Panc1 (cell line): ENCODE measurements around the gene PREB. TPM values are rescaled to one million over a fixed set of nuclear protein-coding genes. Genes with fewer than 3 reads are reported as not detected.

Experiments used
- ATAC-seq: fragments of 200-7000 bp; cut with Tn5 transposase; 2 replicates; pipeline ENCODE4 v1.9.1; 2020; ENCODE audit warnings: mild to moderate bottlenecking, moderate library complexity
- BruUV-seq: library from RNA; stranded (reverse); fragments of 400-500 nt; replicated peaks from 2 replicates; lab custom pipeline; 2021; lab: Mats Ljungman, UMichigan
- CTCF ChIA-PET: fragments of 300-600 bp; sonication (Branson Sonifier 250); formaldehyde crosslinking; loops from one replicate; lab custom pipeline; 2022; ENCODE audit warnings: antibody characterized with exemption; lab: Charles Lee
- POLR2A ChIA-PET: fragments of 300-600 bp; sonication (Branson Sonifier 250); formaldehyde crosslinking; loops from one replicate; lab custom pipeline; 2022; ENCODE audit warnings: antibody characterized with exemption; lab: Charles Lee
- DNase-seq: peaks from one replicate; pipeline ENCODE4 v3.0.0-alpha.2; 2010; ENCODE audit warnings: low read depth, low spot score
- H3K27ac ChIP-seq: 2 replicates; pipeline ENCODE4 v1.5.1; 2011; ENCODE audit warnings: mild to moderate bottlenecking, low read length, inconsistent platforms
- H3K27me3 ChIP-seq: fragments of 200-500 bp; sonication (Bioruptor generic); 2 replicates; pipeline ENCODE4 v1.6.0; 2014; ENCODE audit warnings: low read length, inconsistent platforms; ENCODE audit not compliant: control insufficient read depth, insufficient read depth
- H3K36me3 ChIP-seq: fragments of 200-500 bp; sonication (Bioruptor generic); 2 replicates; pipeline ENCODE4 v1.5.1; 2014; ENCODE audit warnings: inconsistent platforms, mild to moderate bottlenecking, low read length, moderate library complexity; ENCODE audit not compliant: control insufficient read depth, insufficient read depth
- H3K4me1 ChIP-seq: 2 replicates; pipeline ENCODE4 v1.5.1; 2011; ENCODE audit warnings: inconsistent platforms, mild to moderate bottlenecking, low read length, moderate library complexity; ENCODE audit not compliant: control insufficient read depth, insufficient read depth
- H3K4me3 ChIP-seq, 2 experiments: 2 replicates each; pipeline ENCODE4 v1.5.1; 2011 to 2012; ENCODE audit warnings: low read depth in 2 of 2, low read length in 2 of 2, mild to moderate bottlenecking in 2 of 2, inconsistent platforms in 1 of 2, moderate library complexity in 1 of 2
- H3K9me3 ChIP-seq: fragments of 200-500 bp; sonication (Bioruptor generic); 2 replicates; pipeline ENCODE4 v1.5.1; 2014; ENCODE audit warnings: low read depth, mild to moderate bottlenecking, inconsistent platforms, low read length, moderate library complexity; ENCODE audit not compliant: control insufficient read depth, insufficient read depth
- POLR2AphosphoS5 ChIP-seq: IDR thresholded peaks from 2 replicates; pipeline ENCODE4 v1.6.1; 2012; ENCODE audit warnings: mild to moderate bottlenecking, low read depth, low read length, moderate library complexity
- SIN3A ChIP-seq: IDR thresholded peaks from 2 replicates; pipeline ENCODE4 v1.6.1; 2012; ENCODE audit warnings: low read depth, mild to moderate bottlenecking, low read length, moderate library complexity, borderline replicate concordance; ENCODE audit not compliant: insufficient read depth
- TCF7L2 ChIP-seq: IDR thresholded peaks from 2 replicates; pipeline ENCODE4 v1.6.1; 2011; ENCODE audit warnings: mild to moderate bottlenecking, low read depth, low read length, inconsistent platforms
- in situ Hi-C: cut with HindIII; loops from 2 replicates; pipeline ENCODE4 v1.10.0; 2016; ENCODE audit warnings: low sequenced_read_pairs, low pct_unique_long_range_greater_than_20kb
- intact Hi-C: fragments of 100-400 bp; cut with micrococcal nuclease; formaldehyde crosslinking; loops from one replicate; pipeline ENCODE4 v1.10.0; 2022; ENCODE audit not compliant: unreplicated experiment
- total RNA-seq: library from RNA; stranded (reverse); gene quantifications from one replicate; pipeline ENCODE4 v1.2.1, GENCODE V29; 2021; ENCODE audit not compliant: unreplicated experiment
- TF ChIP-seq, protein P1 (sequence below), 2 experiments: IDR thresholded peaks; 2 replicates each; pipeline ENCODE4 v1.6.1; 2011 to 2012; ENCODE audit warnings: low read depth in 2 of 2, control low read depth in 1 of 2, low read length in 1 of 2, mild to moderate bottlenecking in 1 of 2, moderate library complexity in 1 of 2; ENCODE audit not compliant: insufficient read depth in 1 of 2
- TF ChIP-seq, protein P2 (sequence below): fragments of 450-650 bp; IDR thresholded peaks from 2 replicates; pipeline ENCODE4 v1.5.1; 2017; ENCODE audit warnings: mild to moderate bottlenecking

PREB gene
- total RNA-seq, 1 experiment from 2014 or later: 60.9 TPM

DNA sequence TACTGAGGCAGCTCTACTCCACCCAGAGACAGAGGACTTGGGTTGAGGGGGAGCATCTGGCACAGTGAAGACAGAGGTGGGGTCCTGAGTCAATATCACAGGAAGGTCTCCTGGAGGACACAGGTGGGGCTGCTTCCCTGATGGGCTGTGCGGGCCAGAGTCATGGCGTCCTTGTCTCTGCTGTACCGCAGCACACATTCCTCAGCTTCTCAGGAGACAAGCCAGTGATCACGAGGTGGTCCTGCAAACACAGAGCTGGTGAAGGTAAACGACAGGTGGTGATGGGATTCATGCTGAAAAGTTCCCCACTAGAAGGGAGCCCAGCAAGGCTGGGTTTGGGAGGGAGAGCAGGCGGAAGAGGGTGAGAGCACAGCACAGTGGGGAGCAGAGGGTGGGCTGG lies 24.0 kb upstream of the PREB start:
- intact Hi-C loops: no loop called here
- ChIA-PET CTCF (interaction anchor here (0.7 to 1.0 kb wide), 2 partner anchors 14 to 16 kb away, joined by 3 read pairs; no protein-coding TSS in a partner anchor), POLR2A (interaction anchor here (0.6 to 0.7 kb wide), 2 partner anchors 71 to 201 kb away, joined by 4 to 11 read pairs; no protein-coding TSS in a partner anchor)
- BruUV-seq: no TSS peak
- ATAC-seq (no peak), DNase-seq (no peak)
- H3K9me3 ChIP-seq: no peaks in the 10 kb centered on the region
- TF ChIP-seq, protein P1, sequence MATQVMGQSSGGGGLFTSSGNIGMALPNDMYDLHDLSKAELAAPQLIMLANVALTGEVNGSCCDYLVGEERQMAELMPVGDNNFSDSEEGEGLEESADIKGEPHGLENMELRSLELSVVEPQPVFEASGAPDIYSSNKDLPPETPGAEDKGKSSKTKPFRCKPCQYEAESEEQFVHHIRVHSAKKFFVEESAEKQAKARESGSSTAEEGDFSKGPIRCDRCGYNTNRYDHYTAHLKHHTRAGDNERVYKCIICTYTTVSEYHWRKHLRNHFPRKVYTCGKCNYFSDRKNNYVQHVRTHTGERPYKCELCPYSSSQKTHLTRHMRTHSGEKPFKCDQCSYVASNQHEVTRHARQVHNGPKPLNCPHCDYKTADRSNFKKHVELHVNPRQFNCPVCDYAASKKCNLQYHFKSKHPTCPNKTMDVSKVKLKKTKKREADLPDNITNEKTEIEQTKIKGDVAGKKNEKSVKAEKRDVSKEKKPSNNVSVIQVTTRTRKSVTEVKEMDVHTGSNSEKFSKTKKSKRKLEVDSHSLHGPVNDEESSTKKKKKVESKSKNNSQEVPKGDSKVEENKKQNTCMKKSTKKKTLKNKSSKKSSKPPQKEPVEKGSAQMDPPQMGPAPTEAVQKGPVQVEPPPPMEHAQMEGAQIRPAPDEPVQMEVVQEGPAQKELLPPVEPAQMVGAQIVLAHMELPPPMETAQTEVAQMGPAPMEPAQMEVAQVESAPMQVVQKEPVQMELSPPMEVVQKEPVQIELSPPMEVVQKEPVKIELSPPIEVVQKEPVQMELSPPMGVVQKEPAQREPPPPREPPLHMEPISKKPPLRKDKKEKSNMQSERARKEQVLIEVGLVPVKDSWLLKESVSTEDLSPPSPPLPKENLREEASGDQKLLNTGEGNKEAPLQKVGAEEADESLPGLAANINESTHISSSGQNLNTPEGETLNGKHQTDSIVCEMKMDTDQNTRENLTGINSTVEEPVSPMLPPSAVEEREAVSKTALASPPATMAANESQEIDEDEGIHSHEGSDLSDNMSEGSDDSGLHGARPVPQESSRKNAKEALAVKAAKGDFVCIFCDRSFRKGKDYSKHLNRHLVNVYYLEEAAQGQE (IDR thresholded peaks at IDR 0.05; ENCODE audit: insufficient read depth in 1 of 2, low read depth in 2 of 2, low read length in 1 of 2): no peak
- TF ChIP-seq SIN3A (no peak), POLR2AphosphoS5 (no peak), TCF7L2 (no peak)
- TF ChIP-seq, protein P2, sequence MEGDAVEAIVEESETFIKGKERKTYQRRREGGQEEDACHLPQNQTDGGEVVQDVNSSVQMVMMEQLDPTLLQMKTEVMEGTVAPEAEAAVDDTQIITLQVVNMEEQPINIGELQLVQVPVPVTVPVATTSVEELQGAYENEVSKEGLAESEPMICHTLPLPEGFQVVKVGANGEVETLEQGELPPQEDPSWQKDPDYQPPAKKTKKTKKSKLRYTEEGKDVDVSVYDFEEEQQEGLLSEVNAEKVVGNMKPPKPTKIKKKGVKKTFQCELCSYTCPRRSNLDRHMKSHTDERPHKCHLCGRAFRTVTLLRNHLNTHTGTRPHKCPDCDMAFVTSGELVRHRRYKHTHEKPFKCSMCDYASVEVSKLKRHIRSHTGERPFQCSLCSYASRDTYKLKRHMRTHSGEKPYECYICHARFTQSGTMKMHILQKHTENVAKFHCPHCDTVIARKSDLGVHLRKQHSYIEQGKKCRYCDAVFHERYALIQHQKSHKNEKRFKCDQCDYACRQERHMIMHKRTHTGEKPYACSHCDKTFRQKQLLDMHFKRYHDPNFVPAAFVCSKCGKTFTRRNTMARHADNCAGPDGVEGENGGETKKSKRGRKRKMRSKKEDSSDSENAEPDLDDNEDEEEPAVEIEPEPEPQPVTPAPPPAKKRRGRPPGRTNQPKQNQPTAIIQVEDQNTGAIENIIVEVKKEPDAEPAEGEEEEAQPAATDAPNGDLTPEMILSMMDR: no peak
- H3K4me3 ChIP-seq: no peak overlapping the region
- H3K27me3 ChIP-seq: no peaks in the 10 kb centered on the region
- no peak overlapping the region for H3K27ac ChIP-seq
- no peaks in the 10 kb centered on the region for H3K36me3 ChIP-seq
- in situ Hi-C loops: no loop called here
- no peaks in the 10 kb centered on the region for H3K4me1 ChIP-seq

DNA sequence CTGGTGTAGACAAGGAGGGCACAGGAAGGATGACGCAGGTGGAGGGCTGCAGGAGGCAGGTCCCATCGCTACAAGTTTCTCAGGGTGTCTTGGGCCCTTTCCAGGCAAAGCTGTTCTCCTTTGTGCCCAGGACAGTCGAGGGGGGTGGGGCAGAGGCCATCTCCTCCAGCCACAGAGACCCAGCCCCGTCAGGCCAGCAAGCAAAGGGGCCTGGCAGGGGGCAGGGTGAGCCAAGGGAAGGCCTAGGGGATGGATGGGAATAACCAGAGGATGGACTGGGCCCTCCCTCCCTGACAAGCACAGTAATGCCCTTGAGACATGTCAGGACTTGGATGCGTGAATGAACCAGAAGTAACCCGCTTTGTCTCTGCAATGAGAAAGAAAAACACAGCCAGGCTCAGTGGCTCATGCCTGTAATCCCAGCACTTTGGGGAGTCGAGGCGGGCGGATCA lies 20.7 kb upstream of the PREB start:
- ChIA-PET POLR2A (no interaction called here), CTCF (no interaction called here)
- in situ Hi-C loops: no loop called here

More for the DNA sequence above, 20.7 kb upstream of the PREB start:
- Histone ChIP-seq H3K4me1 (no peaks in the 10 kb centered on the region), H3K9me3 (no peaks in the 10 kb centered on the region), H3K36me3 (no peaks in the 10 kb centered on the region), H3K27ac (no peak overlapping the region), H3K4me3 (no peak overlapping the region), H3K27me3 (no peaks in the 10 kb centered on the region)
- BruUV-seq: no TSS peak
- intact Hi-C loops: no loop called here
- no peak for DNase-seq
- ATAC-seq: no peak
- TF ChIP-seq TCF7L2 (no peak), POLR2AphosphoS5 (no peak), SIN3A (no peak)
- TF ChIP-seq, protein P2: no peak
